ENCODE measurements around the gene SELENOM.
A peak's percentile ranks its signal among the peaks of the same experiment; 100 is the strongest.

Gene SELENOM

GRCh38 chr22:31153357-31153756 lies 46.0 kb upstream of the SELENOM start:
- Histone ChIP-seq H4K20me1 (ENCODE audit: control insufficient read depth, insufficient read depth, low read depth, low read length) (no peaks in the 10 kb centered on the region), H3K4me2 (ENCODE audit: low read length) (no peak overlapping the region), H3K4me1 (ENCODE audit: control insufficient read depth, low read length) (no peaks in the 10 kb centered on the region), H3K79me2 (ENCODE audit: control insufficient read depth, low read length) (no peaks in the 10 kb centered on the region), H3K27ac (ENCODE audit: low read depth, low read length) (no peak overlapping the region), H3F3A (ENCODE audit: control insufficient read depth, insufficient read depth) (no peaks in the 10 kb centered on the region), H3K4me3 (ENCODE audit: low read length) (no peak overlapping the region), H3K27me3 (ENCODE audit: control insufficient read depth, low read length) (peaks cover 2% of the 10 kb centered on the region; the same call in 1 of the 2 replicates), H3K9me2 (replicated peaks; ENCODE audit: control insufficient read depth, low read length) (no peaks in the 10 kb centered on the region), H3K9me3 (ENCODE audit: control insufficient read depth, insufficient read depth, low read length) (no peaks in the 10 kb centered on the region), H3K36me3 (ENCODE audit: control insufficient read depth, low read length) (no peaks in the 10 kb centered on the region)
- TF ChIP-seq EZH2phosphoT487 (IDR thresholded peaks at IDR 0.05; ENCODE audit: borderline replicate concordance, low read length), result no peak
- TF ChIP-seq, protein P1, sequence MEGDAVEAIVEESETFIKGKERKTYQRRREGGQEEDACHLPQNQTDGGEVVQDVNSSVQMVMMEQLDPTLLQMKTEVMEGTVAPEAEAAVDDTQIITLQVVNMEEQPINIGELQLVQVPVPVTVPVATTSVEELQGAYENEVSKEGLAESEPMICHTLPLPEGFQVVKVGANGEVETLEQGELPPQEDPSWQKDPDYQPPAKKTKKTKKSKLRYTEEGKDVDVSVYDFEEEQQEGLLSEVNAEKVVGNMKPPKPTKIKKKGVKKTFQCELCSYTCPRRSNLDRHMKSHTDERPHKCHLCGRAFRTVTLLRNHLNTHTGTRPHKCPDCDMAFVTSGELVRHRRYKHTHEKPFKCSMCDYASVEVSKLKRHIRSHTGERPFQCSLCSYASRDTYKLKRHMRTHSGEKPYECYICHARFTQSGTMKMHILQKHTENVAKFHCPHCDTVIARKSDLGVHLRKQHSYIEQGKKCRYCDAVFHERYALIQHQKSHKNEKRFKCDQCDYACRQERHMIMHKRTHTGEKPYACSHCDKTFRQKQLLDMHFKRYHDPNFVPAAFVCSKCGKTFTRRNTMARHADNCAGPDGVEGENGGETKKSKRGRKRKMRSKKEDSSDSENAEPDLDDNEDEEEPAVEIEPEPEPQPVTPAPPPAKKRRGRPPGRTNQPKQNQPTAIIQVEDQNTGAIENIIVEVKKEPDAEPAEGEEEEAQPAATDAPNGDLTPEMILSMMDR (IDR thresholded peaks at IDR 0.05; ENCODE audit: low read depth, low read length, poor library complexity, severe bottlenecking), result no peak

DNA sequence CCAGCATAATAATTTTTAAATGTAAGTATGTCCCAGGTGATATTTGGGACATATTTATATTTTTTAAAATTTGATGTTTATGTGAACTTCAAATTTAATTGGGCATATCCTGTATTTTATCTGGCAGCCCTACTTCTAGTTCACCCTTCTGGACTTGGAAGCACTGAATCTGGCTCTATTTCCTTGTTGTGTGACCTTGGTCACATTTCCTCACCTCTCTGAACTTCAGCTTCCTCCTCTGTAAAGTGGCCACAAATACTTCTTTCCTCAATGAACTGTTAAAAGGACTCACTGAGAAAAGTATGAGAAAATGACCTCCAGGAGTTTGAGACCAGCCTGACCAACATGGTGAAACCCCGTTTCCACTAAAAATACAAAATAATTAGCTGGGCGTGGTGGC lies 44.5 kb upstream of the SELENOM start:
- Histone ChIP-seq H3K9me2 (replicated peaks; ENCODE audit: control insufficient read depth, low read length) (no peaks in the 10 kb centered on the region), H3K27ac (ENCODE audit: low read depth, low read length) (no peak overlapping the region), H3K27me3 (ENCODE audit: control insufficient read depth, low read length) (peaks cover 2% of the 10 kb centered on the region; the same call in 1 of the 2 replicates), H3F3A (ENCODE audit: control insufficient read depth, insufficient read depth) (no peaks in the 10 kb centered on the region), H3K4me3 (ENCODE audit: low read length) (no peak overlapping the region), H3K4me1 (ENCODE audit: control insufficient read depth, low read length) (no peaks in the 10 kb centered on the region), H3K36me3 (ENCODE audit: control insufficient read depth, low read length) (no peaks in the 10 kb centered on the region), H3K79me2 (ENCODE audit: control insufficient read depth, low read length) (no peaks in the 10 kb centered on the region), H3K4me2 (ENCODE audit: low read length) (no peak overlapping the region), H3K9me3 (ENCODE audit: control insufficient read depth, insufficient read depth, low read length) (peaks cover 9% of the 10 kb centered on the region; the same call in 1 of the 2 replicates), H4K20me1 (ENCODE audit: control insufficient read depth, insufficient read depth, low read depth, low read length) (no peaks in the 10 kb centered on the region)
- no peak for TF ChIP-seq EZH2phosphoT487 (IDR thresholded peaks at IDR 0.05; ENCODE audit: borderline replicate concordance, low read length)
- TF ChIP-seq, protein P1 (IDR thresholded peaks at IDR 0.05; ENCODE audit: low read depth, low read length, poor library complexity, severe bottlenecking), result no peak

DNA sequence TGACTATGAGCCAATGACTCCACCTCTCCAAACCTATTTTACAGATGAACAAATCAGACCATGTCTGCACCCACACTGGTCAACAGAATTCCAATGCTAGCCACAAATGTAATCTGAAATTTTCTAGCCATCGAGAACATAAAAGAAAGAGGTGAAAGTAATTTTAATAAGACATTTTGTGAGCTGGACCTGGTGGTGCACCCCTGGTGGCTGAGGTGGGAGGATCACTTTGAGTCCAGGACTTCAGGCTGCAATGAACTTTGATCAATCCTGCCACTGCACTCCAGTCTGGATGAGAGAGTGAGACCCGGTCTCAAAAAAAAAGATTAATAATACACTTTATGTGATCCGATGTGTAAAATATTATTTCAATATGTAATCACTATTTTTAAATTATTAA lies 43.2 kb upstream of the SELENOM start:
- Histone ChIP-seq H3K9me3 (ENCODE audit: control insufficient read depth, insufficient read depth, low read length) (peaks cover 10% of the 10 kb centered on the region; the same call in 1 of the 2 replicates), H3K79me2 (ENCODE audit: control insufficient read depth, low read length) (no peaks in the 10 kb centered on the region), H3K36me3 (ENCODE audit: control insufficient read depth, low read length) (no peaks in the 10 kb centered on the region), H3F3A (ENCODE audit: control insufficient read depth, insufficient read depth) (no peaks in the 10 kb centered on the region), H3K9me2 (replicated peaks; ENCODE audit: control insufficient read depth, low read length) (no peaks in the 10 kb centered on the region), H3K27ac (ENCODE audit: low read depth, low read length) (no peak overlapping the region), H3K4me1 (ENCODE audit: control insufficient read depth, low read length) (no peaks in the 10 kb centered on the region), H4K20me1 (ENCODE audit: control insufficient read depth, insufficient read depth, low read depth, low read length) (no peaks in the 10 kb centered on the region), H3K4me3 (ENCODE audit: low read length) (no peak overlapping the region), H3K4me2 (ENCODE audit: low read length) (no peak overlapping the region), H3K27me3 (ENCODE audit: control insufficient read depth, low read length) (0 out of 2 replicates have a peak, but pooled peaks cover 2% of the 10 kb centered on the region)
- TF ChIP-seq, protein P1 (IDR thresholded peaks at IDR 0.05; ENCODE audit: low read depth, low read length, poor library complexity, severe bottlenecking), result peak; percentile 42
- no peak for TF ChIP-seq EZH2phosphoT487 (IDR thresholded peaks at IDR 0.05; ENCODE audit: borderline replicate concordance, low read length)

Measured in DOHH2 (cell line).